Duodenal mucosa (tissue), 2 donors: ENCODE results near the gene TSC2.
"Not testable (repeated sequence)": the region's sequence is repeated elsewhere in the genome, so short reads cannot be mapped to it uniquely, and the experiment has no call there.

ENCODE experiments used
- H3K27ac ChIP-seq: one replicate; pipeline ENCODE4 v1.7.0; 2013; ENCODE audit warnings: low read depth, low read length
- H3K27me3 ChIP-seq, 2 donors: one replicate each; pipeline ENCODE4 v1.7.0; 2013; ENCODE audit warnings: low read length in 2 of 2, control low read depth in 1 of 2; ENCODE audit not compliant: insufficient read depth in 2 of 2, control insufficient read depth in 1 of 2
- H3K36me3 ChIP-seq, 2 donors: one replicate each; pipeline ENCODE4 v1.7.0; 2013; ENCODE audit warnings: low read length in 2 of 2, control low read depth in 1 of 2; ENCODE audit not compliant: insufficient read depth in 2 of 2, control insufficient read depth in 1 of 2
- H3K4me1 ChIP-seq, 2 donors: one replicate each; pipeline ENCODE4 v1.7.0; 2013; ENCODE audit warnings: low read length in 2 of 2, control low read depth in 1 of 2; ENCODE audit not compliant: insufficient read depth in 2 of 2, control insufficient read depth in 1 of 2
- H3K4me3 ChIP-seq, 2 donors: one replicate each; pipeline ENCODE4 v1.7.0; 2013; ENCODE audit warnings: low read length in 2 of 2, low read depth in 1 of 2
- H3K9ac ChIP-seq, 2 donors: one replicate each; pipeline ENCODE4 v1.7.0; 2013; ENCODE audit warnings: low read length in 2 of 2, low read depth in 1 of 2
- H3K9me3 ChIP-seq, 2 donors: one replicate each; pipeline ENCODE4 v1.7.0; 2013; ENCODE audit warnings: low read length in 2 of 2, control low read depth in 1 of 2; ENCODE audit not compliant: control insufficient read depth in 1 of 2

TSC2 gene

DNA sequence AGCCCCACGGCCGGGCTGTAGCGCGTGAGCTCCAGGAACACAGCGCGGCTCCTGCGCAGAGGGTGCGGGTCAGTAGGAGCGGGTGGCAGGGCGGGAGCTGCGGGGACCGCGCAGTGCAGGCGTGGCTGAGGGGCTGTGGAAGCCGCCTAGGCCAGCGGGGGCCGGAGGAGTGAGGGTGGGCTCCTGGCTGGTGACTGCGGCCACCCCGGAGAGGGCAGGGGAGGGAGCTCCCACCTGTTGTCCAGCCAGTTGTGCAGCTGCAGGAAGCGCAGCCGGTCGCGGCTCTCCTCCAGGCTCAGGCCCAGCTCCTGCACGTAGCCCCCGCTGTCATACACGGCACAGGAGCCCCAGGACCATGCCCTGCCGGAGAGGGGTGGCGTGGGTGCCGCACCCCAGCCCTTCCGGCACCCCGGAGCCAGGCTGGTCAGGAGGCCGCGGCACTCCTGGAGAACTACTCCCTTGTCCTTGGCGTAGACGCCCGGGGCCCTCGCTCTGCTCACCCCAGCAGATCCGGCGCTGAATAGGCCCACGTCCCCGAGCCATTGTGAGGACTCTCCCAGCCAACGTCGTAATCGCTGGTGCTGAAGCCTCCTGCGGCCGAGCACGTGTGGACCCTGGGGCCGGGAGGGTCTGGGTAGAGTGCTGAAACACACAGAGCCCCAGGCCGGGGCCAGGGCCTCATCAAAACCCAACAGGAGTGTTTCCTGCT lies 43.9 kb downstream of the TSC2 start:
- Histone ChIP-seq H3K27me3 (no peaks in the 10 kb centered on the region), H3K4me1 (peaks cover 11 to 25% of the 10 kb centered on the region in 2 donors), H3K27ac (peak overlapping the region; percentile 77), H3K4me3 (peak overlapping the region; percentile 69 to 70), H3K36me3 (peaks cover 11 to 68% of the 10 kb centered on the region in 2 donors), H3K9me3 (no peaks in the 10 kb centered on the region), H3K9ac (peak overlapping the region; percentile 56 to 66)

DNA sequence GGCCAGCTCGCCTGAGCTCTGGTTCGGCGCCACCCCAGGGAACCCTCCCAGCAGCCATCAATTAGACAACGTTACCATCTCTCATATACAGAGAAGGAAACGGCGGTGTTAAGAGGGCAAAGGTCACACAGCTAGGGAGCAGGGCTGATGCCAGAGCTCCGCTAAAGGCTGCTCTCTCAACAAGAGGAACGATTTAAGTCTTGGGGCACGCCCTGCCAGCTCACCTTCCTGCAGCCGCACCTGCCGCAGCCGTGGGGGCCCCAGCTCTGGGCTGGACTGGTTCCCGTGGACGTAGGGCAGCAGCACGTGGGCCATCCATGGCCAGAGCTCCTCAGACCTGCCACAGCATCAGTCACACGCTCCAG lies 44.5 kb downstream of the TSC2 start:
- Histone ChIP-seq H3K9ac (peak overlapping the region; percentile 56 to 66), H3K4me3 (peak overlapping the region; percentile 69 to 70), H3K4me1 (peaks cover 11 to 25% of the 10 kb centered on the region in 2 donors), H3K36me3 (peaks cover 11 to 68% of the 10 kb centered on the region in 2 donors), H3K9me3 (no peaks in the 10 kb centered on the region), H3K27ac (peak overlapping the region; percentile 77), H3K27me3 (no peaks in the 10 kb centered on the region)

DNA sequence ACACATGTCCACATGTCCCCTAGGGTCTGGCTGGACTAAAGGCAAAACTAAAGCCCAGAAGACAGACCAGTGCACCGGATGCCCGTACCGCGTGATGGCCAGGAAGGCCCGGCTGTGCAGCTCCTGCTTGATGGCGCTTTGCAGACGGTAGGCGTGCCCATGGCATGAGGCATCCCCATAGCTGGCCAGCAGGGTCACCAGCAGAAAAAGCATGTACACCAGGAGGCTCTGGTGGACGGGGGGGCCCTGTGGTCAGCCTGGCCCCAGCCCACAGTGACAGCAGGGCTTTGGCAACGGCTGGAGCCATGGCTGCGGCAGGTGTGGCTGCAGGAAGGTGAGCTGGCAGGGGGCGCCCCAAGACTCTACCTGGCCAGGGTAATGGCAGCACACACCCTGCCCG lies 45.1 kb downstream of the TSC2 start:
- no peak overlapping the region for H3K27ac ChIP-seq
- no peaks in the 10 kb centered on the region for H3K27me3 ChIP-seq
- H3K9me3 ChIP-seq, result no peaks in the 10 kb centered on the region
- H3K9ac ChIP-seq, result peak overlapping the region in 1 of 2 donors; percentile 18
- peaks cover 11 to 25% of the 10 kb centered on the region in 2 donors for H3K4me1 ChIP-seq
- peak overlapping the region; percentile 45 to 70 for H3K4me3 ChIP-seq
- peaks cover 9 to 65% of the 10 kb centered on the region in 2 donors for H3K36me3 ChIP-seq

DNA sequence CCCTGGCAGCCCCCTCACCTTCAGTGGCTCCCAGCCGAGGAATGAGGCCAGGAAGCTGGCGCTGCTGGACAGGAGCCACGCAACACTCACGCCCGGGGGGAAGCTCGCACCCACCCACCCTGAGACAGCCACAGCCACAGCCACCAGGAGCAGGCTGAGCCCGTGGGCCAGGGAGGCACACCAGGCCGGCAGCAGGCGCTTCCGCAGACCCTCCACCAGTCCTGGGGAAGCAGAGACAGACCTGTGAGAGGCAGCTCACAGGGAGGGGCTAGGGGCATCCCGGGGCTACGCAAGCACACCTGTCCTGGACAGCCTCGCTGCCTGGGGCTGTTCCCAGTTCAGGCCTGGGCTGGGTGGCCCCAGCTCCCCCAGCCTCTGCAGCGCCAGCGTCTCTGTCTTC lies 46.0 kb downstream of the TSC2 start:
- H3K4me1 ChIP-seq, result peaks cover 11 to 25% of the 10 kb centered on the region in 2 donors
- H3K4me3 ChIP-seq, result no peak overlapping the region
- H3K27me3 ChIP-seq, result no peaks in the 10 kb centered on the region
- H3K9ac ChIP-seq, result no peak overlapping the region
- H3K9me3 ChIP-seq, result no peaks in the 10 kb centered on the region
- H3K36me3 ChIP-seq, result peaks cover 3 to 57% of the 10 kb centered on the region in 2 donors
- H3K27ac ChIP-seq, result no peak overlapping the region

DNA sequence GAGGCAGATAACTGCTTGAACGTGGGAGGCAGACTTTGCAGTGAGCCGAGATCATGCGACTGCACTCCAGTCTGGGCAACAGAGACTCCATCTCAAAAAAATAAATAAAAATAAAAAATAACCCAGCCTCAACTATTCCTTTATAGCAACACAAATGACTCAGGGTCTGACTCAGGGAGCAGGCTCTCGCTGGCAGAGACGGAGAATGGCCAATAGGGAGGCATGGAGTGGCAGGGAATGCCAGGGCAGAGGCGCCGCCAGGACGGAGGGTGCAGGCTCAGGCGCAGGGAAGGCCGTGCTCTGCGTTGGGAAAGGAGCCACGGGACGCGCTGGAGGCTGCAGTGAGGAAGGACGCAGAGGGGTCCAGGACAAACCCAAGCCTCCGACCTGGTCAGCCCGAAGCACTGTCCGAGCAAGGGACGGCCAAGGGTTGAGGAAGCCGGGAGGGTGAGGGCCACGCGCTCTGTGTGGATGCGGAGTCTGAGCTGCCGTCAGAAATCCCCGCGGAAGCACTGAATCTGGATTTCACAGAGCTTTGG lies 47.6 kb downstream of the TSC2 start:
- Histone ChIP-seq H3K4me1 (peaks cover 8 to 23% of the 10 kb centered on the region in 2 donors), H3K9me3 (no peaks in the 10 kb centered on the region), H3K9ac (no peak overlapping the region), H3K27ac (no peak overlapping the region), H3K4me3 (no peak overlapping the region), H3K36me3 (peaks cover 3 to 55% of the 10 kb centered on the region in 2 donors), H3K27me3 (no peaks in the 10 kb centered on the region)

DNA sequence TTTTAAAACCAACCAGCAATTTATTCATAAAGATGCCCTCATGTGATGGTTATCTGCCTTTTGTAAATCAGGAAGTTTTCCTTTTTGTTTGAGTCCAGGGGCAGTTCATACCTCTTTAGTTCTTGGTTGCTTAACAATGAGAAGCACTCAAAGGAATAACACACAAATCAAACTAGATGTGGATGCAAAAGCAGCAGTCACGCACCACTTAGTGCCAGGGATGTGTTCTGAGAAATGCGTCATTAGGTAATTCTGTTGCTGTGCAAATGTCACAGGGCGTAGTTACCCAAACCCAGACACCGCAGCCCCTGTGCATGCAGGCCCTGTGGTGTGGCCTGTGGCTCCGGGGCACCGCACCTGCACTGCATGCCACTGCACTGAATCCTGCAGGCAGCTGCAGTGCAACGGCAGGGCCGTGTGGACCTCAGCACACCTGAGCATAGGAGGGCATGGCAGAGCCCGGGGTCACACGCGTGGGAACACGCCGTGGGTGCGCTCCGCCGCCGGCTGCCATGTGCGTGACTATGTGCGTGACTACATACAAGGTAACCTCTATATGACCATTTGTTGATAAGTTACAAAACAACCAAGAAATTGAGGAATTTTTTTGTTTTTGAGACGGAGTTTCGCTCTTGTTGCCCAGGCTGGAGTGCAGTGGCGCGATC lies 48.3 kb downstream of the TSC2 start:
- H3K27me3 ChIP-seq, result no peaks in the 10 kb centered on the region
- H3K36me3 ChIP-seq, result peaks cover 3 to 55% of the 10 kb centered on the region in 2 donors
- no peaks in the 10 kb centered on the region for H3K9me3 ChIP-seq
- H3K4me3 ChIP-seq, result no peak overlapping the region
- H3K27ac ChIP-seq, result no peak overlapping the region
- peaks cover 5 to 18% of the 10 kb centered on the region in 2 donors for H3K4me1 ChIP-seq
- H3K9ac ChIP-seq, result no peak overlapping the region

DNA sequence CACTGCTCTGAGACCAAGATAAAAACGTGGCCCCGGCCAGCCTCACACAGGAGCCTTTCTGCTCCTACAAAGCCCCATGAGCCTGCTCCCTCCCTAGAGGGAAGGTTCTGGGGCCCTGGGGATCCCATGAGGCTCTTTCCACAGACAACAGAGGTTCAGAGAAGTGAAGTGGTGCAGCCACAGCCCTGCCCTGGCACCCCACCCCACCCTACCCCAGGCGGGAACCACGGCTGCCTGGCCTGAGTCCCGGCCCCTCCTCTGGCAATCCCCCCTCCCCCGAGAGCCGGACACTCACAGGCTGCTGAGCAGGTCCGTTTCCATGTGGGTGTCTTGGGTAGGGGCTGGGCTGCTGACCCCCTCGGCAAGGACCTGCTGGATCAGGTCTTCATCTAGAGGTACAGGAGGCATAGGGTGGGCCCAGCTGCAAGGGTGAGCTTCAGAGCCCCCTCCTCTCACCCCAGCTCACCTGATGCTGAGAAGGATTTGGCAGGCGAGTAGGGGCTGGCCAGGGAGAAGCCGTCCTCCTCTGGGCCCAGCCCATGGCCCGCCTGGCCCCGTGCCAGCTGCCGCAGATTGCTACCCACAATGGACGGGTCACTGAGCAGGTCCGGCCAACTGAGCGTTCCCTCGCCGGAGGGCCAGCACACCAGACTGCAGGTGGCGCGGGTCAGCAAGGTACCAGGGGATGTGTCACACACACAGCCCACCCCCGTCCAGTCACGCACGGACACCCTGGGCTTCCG lies 49.2 kb downstream of the TSC2 start:
- Histone ChIP-seq H3K9me3 (no peaks in the 10 kb centered on the region), H3K4me3 (no peak overlapping the region), H3K9ac (no peak overlapping the region), H3K4me1 (peaks cover 5 to 12% of the 10 kb centered on the region in 2 donors), H3K27ac (no peak overlapping the region), H3K27me3 (no peaks in the 10 kb centered on the region), H3K36me3 (peaks cover 3 to 55% of the 10 kb centered on the region in 2 donors)

DNA sequence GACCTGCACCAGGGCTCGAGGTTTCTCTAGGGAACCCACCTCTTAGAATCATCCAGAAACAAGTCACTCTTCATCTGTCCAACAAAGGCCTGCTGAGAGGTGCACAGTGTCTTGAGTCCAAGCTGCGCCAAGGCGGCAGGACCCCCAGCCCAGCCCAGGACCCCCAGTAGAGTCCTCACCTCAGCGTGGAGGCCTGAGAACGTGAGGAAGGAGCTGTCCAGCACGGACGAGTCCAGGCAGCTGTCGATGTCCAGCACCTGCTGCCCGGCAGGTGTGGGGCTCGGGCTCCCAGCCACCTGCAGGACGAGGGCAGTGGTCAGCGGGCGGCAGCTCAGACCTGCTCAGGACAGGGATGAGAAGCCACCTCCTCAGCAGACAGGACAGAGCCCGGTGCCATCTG lies 49.9 kb downstream of the TSC2 start:
- H3K27me3 ChIP-seq, H3K4me1 ChIP-seq, H3K27ac ChIP-seq, H3K9me3 ChIP-seq, H3K4me3 ChIP-seq, H3K9ac ChIP-seq: not testable (repeated sequence)
- peaks cover 3 to 56% of the 10 kb centered on the region in 2 donors for H3K36me3 ChIP-seq

DNA sequence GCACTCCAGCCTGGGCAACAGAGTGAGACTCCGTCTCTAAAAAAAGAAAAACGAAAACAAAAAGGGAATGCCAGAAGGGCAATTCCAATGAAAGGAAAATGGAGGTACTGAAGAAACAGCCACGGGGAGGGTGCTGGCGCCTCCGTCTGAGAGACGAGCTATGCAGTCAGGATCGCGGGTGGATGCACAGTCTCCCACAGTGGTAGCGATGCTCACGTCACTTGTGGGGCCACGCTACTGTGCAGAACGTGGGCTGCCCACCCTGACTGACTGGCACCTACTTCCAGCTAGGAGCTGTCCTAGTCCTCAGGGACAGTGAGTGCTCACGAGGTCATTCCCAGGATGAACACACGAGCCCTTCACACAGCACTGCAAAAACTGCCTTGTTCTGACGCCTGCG lies 53.8 kb downstream of the TSC2 start:
- H3K27ac ChIP-seq, H3K27me3 ChIP-seq, H3K4me1 ChIP-seq, H3K4me3 ChIP-seq, H3K9me3 ChIP-seq, H3K9ac ChIP-seq: not testable (repeated sequence)
- H3K36me3 ChIP-seq, result peaks cover 0 to 28% of the 10 kb centered on the region in 2 donors

DNA sequence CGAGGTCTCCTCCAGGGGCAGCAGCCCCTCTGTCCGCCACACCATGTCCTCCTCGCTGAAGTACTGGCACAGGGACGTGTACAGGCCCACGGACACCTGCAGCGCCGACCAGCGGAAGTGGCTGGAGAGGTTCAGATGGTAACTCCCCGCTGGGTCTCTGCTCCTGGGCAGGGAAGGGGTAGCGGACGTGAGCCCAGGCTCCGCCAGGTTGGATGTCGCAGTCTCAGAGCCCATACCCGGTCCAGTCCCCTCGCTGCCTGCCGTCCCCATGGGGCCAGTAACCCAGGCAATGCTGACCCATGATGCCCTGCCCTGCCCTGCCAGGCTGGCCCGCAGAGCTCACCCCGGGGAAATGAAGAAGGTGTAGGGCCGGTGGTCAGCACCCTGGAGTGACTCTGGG lies 54.7 kb downstream of the TSC2 start:
- no peak overlapping the region for H3K9ac ChIP-seq
- H3K4me1 ChIP-seq, result no peaks in the 10 kb centered on the region
- H3K27me3 ChIP-seq, result no peaks in the 10 kb centered on the region
- H3K36me3 ChIP-seq, result peaks cover 0 to 21% of the 10 kb centered on the region in 2 donors
- H3K4me3 ChIP-seq, result no peak overlapping the region
- no peaks in the 10 kb centered on the region for H3K9me3 ChIP-seq
- no peak overlapping the region for H3K27ac ChIP-seq
